Right atrium auricular region (tissue), 2 donors: ENCODE results near the gene DOCK3. TPM values are rescaled to one million over a fixed set of nuclear protein-coding genes. Genes with fewer than 3 reads are reported as not detected.

ENCODE experiments used
- DNase-seq: peaks from one replicate; pipeline ENCODE4 v3.0.0-alpha.2; 2019; ENCODE audit warnings: low spot score
- H3K27ac ChIP-seq, 2 donors: fragments of 200-600 bp; sonication (generic); 1 replicate in 1 of 2; 2 replicates in 1 of 2; pipeline ENCODE4 v1.5.1; 2016 to 2019
- H3K27me3 ChIP-seq, 2 donors: fragments of 200-600 bp; sonication (generic); one replicate each; pipeline versions ENCODE4 v1.5.1 to v1.6.0; 2017 to 2019
- H3K36me3 ChIP-seq: fragments of 200-600 bp; sonication (generic); one replicate; pipeline ENCODE4 v1.5.1; 2016
- H3K4me1 ChIP-seq, 2 donors: fragments of 200-600 bp; sonication (generic); one replicate each; pipeline versions ENCODE4 v1.5.1 to v1.6.0; 2017 to 2019
- H3K4me3 ChIP-seq, 2 donors: fragments of 200-600 bp; sonication (generic); 1 replicate in 1 of 2; 2 replicates in 1 of 2; pipeline ENCODE4 v1.5.1; 2017 to 2019; ENCODE audit warnings: mild to moderate bottlenecking in 1 of 2, moderate library complexity in 1 of 2
- H3K9me3 ChIP-seq, 2 donors: fragments of 200-600 bp; sonication (generic); one replicate each; pipeline ENCODE4 v1.5.1; 2019
- total RNA-seq, 2 donors: library from RNA; depleted of rRNA; stranded (reverse); fragments of >200 nt; gene quantifications; one replicate each; pipeline ENCODE4 v1.1.0, GENCODE V29; 2016
- TF ChIP-seq, protein P1 (sequence below), 2 donors: fragments of 200-600 bp; sonication (generic); IDR thresholded peaks; one replicate each; pipeline ENCODE4 v1.5.1; 2019; ENCODE audit warnings: antibody characterized with exemption in 2 of 2

Gene DOCK3
- total RNA-seq, 2 donors from 2014 or later: 2.7 to 4.6 TPM

GRCh38 chr3:50637945-50638344, 36.8 kb upstream of the DOCK3 start:
- Histone ChIP-seq H3K4me1 (peaks cover 0 to 46% of the 10 kb centered on the region in 2 donors), H3K27ac (peak overlapping the region; percentile 45 to 64), H3K4me3 (no peak overlapping the region), H3K9me3 (no peaks in the 10 kb centered on the region), H3K36me3 (peaks cover 32% of the 10 kb centered on the region), H3K27me3 (no peaks in the 10 kb centered on the region)
- TF ChIP-seq, protein P1, sequence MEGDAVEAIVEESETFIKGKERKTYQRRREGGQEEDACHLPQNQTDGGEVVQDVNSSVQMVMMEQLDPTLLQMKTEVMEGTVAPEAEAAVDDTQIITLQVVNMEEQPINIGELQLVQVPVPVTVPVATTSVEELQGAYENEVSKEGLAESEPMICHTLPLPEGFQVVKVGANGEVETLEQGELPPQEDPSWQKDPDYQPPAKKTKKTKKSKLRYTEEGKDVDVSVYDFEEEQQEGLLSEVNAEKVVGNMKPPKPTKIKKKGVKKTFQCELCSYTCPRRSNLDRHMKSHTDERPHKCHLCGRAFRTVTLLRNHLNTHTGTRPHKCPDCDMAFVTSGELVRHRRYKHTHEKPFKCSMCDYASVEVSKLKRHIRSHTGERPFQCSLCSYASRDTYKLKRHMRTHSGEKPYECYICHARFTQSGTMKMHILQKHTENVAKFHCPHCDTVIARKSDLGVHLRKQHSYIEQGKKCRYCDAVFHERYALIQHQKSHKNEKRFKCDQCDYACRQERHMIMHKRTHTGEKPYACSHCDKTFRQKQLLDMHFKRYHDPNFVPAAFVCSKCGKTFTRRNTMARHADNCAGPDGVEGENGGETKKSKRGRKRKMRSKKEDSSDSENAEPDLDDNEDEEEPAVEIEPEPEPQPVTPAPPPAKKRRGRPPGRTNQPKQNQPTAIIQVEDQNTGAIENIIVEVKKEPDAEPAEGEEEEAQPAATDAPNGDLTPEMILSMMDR (IDR thresholded peaks at IDR 0.05): no peak
- DNase-seq: no peak

DNA sequence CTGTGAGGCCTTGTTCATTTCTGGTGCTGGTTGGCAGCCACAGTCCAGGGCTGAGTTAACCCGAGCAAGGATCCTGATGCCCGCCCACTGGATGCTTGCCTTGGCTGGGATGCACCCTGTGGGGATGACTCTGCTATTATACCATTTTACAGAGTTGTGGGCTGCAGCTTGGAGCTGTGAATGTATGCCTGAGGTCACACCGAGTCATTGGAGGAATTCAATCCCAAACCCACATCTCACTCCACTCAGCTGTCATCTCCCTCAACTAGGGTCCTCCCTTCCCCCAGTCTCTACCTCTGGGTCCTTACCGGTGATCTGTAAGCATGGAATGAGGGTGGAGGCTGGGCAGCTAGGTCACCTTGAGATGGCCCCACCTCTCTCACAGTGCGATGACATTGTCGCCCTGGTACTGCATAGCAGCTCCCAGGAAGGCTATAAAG, 35.7 kb upstream of the DOCK3 start:
- no peaks in the 10 kb centered on the region for H3K9me3 ChIP-seq
- H3K4me3 ChIP-seq: no peak overlapping the region
- peaks cover 44% of the 10 kb centered on the region for H3K36me3 ChIP-seq
- no peaks in the 10 kb centered on the region for H3K27me3 ChIP-seq
- peaks cover 0 to 45% of the 10 kb centered on the region in 2 donors for H3K4me1 ChIP-seq
- TF ChIP-seq, protein P1 (IDR thresholded peaks at IDR 0.05): no peak
- peak overlapping the region; percentile 45 to 64 for H3K27ac ChIP-seq
- DNase-seq: no peak

GRCh38 chr3:50642382-50642781, 32.3 kb upstream of the DOCK3 start:
- H3K36me3 ChIP-seq: peaks cover 67% of the 10 kb centered on the region
- no peak overlapping the region for H3K4me3 ChIP-seq
- H3K27me3 ChIP-seq: no peaks in the 10 kb centered on the region
- no peak overlapping the region for H3K27ac ChIP-seq
- peaks cover 0 to 50% of the 10 kb centered on the region in 2 donors for H3K4me1 ChIP-seq
- TF ChIP-seq, protein P1 (IDR thresholded peaks at IDR 0.05): no peak
- H3K9me3 ChIP-seq: no peaks in the 10 kb centered on the region
- no peak for DNase-seq

DNA sequence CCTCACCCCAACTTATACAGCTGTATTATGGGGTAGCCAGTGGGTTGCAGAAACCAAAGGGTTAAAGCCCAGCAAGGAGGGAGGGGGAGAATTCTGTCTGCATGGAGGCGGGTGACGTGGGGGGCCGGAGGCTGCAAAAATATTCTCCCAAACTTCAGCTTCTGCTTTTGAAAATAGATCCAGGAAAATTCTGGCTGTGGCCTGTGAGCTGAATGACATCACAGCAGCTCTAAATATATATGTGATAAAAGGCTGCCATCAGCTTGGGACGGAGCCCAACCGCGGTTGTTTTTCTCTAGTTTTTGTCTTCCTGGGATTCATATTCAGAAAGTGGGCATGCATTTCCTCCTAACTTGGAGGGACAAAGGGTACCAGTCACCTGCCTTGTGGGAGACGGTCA, 30.2 kb upstream of the DOCK3 start:
- peaks cover 78% of the 10 kb centered on the region for H3K36me3 ChIP-seq
- peak overlapping the region; percentile 82 to 83 for H3K27ac ChIP-seq
- TF ChIP-seq, protein P1 (IDR thresholded peaks at IDR 0.05): no peak

GRCh38 chr3:50645378-50645777, 29.3 kb upstream of the DOCK3 start:
- H3K4me1 ChIP-seq: peaks cover 0 to 57% of the 10 kb centered on the region in 2 donors
- peak overlapping the region; percentile 82 to 83 for H3K27ac ChIP-seq

More for the DNA sequence above, 30.2 kb upstream of the DOCK3 start:
- DNase-seq: no peak
- H3K9me3 ChIP-seq: no peaks in the 10 kb centered on the region
- H3K4me3 ChIP-seq: no peak overlapping the region
- H3K27me3 ChIP-seq: no peaks in the 10 kb centered on the region
- H3K4me1 ChIP-seq: peaks cover 0 to 50% of the 10 kb centered on the region in 2 donors

More at GRCh38 chr3:50645378-50645777, 29.3 kb upstream of the DOCK3 start:
- H3K9me3 ChIP-seq: no peaks in the 10 kb centered on the region
- peaks cover 72% of the 10 kb centered on the region for H3K36me3 ChIP-seq
- no peaks in the 10 kb centered on the region for H3K27me3 ChIP-seq
- no peak overlapping the region for H3K4me3 ChIP-seq
- TF ChIP-seq, protein P1 (IDR thresholded peaks at IDR 0.05): no peak
- DNase-seq: no peak
